ENCODE data around the gene GKAP1.
A peak's percentile ranks its signal among the peaks of the same experiment; 100 is the strongest.

DNA sequence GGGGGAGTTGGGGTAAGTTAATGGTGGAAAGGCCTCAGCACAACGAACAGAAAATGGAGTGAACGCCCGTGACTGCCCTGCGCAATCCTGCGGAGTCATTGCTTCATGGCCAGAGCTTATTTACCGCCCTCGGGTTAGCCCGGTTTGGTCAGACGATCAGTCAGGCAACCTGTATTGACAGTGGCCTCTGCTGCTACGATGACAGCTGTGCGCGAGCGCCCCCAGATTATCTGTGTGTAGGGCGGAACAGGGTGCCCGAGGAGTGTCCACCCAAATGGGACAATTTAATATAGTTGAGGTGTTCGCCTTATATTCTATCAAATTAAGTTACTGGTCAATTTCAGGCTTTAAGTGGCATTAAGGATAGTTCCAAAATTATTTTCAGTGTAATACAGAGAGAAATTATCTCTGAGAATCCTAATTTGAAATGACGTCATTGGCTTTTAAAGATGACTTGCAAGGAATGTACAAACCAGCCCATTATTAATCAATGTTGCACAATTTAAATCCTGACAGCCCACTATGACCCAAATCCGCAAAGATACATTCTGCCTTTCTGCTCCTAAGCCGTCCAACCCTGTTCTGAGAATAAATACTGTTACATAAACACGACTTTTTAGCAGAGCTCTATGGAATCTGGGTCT is 108.9 kb downstream of the GKAP1 start:
- TF ChIP-seq ZFX (IDR thresholded peaks at IDR 0.05; ENCODE audit: borderline replicate concordance): no peak
- TF ChIP-seq, protein P1, sequence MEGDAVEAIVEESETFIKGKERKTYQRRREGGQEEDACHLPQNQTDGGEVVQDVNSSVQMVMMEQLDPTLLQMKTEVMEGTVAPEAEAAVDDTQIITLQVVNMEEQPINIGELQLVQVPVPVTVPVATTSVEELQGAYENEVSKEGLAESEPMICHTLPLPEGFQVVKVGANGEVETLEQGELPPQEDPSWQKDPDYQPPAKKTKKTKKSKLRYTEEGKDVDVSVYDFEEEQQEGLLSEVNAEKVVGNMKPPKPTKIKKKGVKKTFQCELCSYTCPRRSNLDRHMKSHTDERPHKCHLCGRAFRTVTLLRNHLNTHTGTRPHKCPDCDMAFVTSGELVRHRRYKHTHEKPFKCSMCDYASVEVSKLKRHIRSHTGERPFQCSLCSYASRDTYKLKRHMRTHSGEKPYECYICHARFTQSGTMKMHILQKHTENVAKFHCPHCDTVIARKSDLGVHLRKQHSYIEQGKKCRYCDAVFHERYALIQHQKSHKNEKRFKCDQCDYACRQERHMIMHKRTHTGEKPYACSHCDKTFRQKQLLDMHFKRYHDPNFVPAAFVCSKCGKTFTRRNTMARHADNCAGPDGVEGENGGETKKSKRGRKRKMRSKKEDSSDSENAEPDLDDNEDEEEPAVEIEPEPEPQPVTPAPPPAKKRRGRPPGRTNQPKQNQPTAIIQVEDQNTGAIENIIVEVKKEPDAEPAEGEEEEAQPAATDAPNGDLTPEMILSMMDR (IDR thresholded peaks at IDR 0.05): peak; percentile 25
